Activated CD4-positive, alpha-beta T cell treated with anti-CD3 and anti-CD28 coated beads, Interleukin-2, amount 10 ng/mL, durations not matched to agents 24 days and 14 days (primary cell): ENCODE results near the gene MADD. TPM values are rescaled to one million over a fixed set of nuclear protein-coding genes. Genes with fewer than 3 reads are reported as not detected.
"Not testable (repeated sequence)": the region's sequence is repeated elsewhere in the genome, so short reads cannot be mapped to it uniquely, and the experiment has no call there.

Experiments
- DNase-seq: peaks from one replicate; pipeline ENCODE4 v3.0.0; 2022
- H3K27ac Mint-ChIP-seq: one replicate; pipeline ENCODE4 v1.8.0; 2022; ENCODE audit warnings: mild to moderate bottlenecking, mixed read lengths
- H3K27me3 Mint-ChIP-seq: one replicate; pipeline ENCODE4 v1.8.0; 2022; ENCODE audit warnings: mixed read lengths
- H3K36me3 Mint-ChIP-seq: one replicate; pipeline ENCODE4 v1.8.0; 2022; ENCODE audit warnings: low read depth, mild to moderate bottlenecking, mixed read lengths
- H3K4me1 Mint-ChIP-seq: one replicate; pipeline ENCODE4 v1.8.0; 2021; ENCODE audit warnings: mixed read lengths
- H3K4me3 Mint-ChIP-seq: one replicate; pipeline ENCODE4 v1.8.0; 2022; ENCODE audit warnings: mild to moderate bottlenecking, moderate library complexity, mixed read lengths
- H3K9me3 Mint-ChIP-seq: one replicate; pipeline ENCODE4 v1.8.0; 2021; ENCODE audit warnings: mixed read lengths
- intact Hi-C: fragments of 100-400 bp; cut with micrococcal nuclease; formaldehyde crosslinking; loops from one replicate; pipeline ENCODE4 v1.15.1; 2023
- total RNA-seq: library from RNA; stranded (reverse); gene quantifications from 2 replicates; pipeline ENCODE4 v1.2.3, GENCODE V29; 2022

The MADD gene
- total RNA-seq, 1 donor from 2014 or later = 78.5 TPM

DNA sequence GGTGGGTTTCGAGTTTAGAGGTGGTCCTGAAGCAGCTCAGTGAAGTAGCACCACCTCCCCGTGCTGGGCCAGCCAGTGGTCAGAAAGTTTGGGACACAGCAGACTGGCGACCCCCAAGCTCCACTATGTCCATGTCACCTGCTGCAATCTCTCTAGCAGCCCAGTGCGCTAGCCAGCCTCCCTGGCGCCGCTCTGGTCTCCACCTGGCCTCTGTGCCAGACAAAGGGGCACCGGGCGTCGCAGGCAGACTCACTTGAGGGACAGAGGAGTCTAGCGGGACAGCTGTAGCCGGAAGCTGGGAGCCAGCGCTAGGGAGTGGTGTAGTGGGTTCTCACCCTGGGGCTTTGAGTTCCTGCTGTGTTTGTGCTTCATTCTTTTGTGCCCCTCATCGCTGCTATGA lies 57.1 kb downstream of the MADD start:
- intact Hi-C loops = no loop called here
- H3K36me3 Mint-ChIP-seq = peaks cover 37% of the 10 kb centered on the region
- no peak overlapping the region for H3K4me3 Mint-ChIP-seq
- no peaks in the 10 kb centered on the region for H3K4me1 Mint-ChIP-seq
- no peaks in the 10 kb centered on the region for H3K9me3 Mint-ChIP-seq
- H3K27me3 Mint-ChIP-seq = no peaks in the 10 kb centered on the region
- no peak for DNase-seq
- H3K27ac Mint-ChIP-seq = no peak overlapping the region

DNA sequence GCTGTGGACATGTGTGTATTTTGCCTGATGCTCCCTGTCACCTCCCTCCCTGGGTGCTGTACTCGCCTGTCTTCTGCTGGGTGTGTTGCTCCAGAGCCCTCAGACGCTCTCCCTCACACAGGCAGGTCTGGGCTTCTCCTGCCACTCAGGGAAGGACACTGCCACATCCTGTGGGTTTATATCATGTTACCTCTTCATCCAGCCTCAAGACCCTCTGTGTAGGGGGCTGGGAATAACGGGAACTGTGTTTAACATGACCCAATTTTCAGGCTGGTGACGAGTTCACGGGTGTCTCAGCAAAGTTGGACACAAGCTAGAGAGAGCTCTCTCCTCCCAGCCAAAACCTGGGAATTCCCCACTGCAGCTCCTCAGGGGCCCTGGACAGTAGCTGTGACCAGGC lies 58.0 kb downstream of the MADD start:
- Mint-ChIP-seq H3K27me3 (no peaks in the 10 kb centered on the region), H3K9me3 (no peaks in the 10 kb centered on the region), H3K27ac (no peak overlapping the region), H3K4me3 (no peak overlapping the region), H3K4me1 (no peaks in the 10 kb centered on the region), H3K36me3 (peaks cover 33% of the 10 kb centered on the region)
- DNase-seq = no peak
- intact Hi-C loops = no loop called here

GRCh38 chr11:47328449-47329390 lies 58.8 kb downstream of the MADD start:
- Mint-ChIP-seq H3K4me1 (no peaks in the 10 kb centered on the region), H3K36me3 (peaks cover 33% of the 10 kb centered on the region), H3K4me3 (no peak overlapping the region), H3K27me3 (no peaks in the 10 kb centered on the region), H3K27ac (no peak overlapping the region), H3K9me3 (no peaks in the 10 kb centered on the region)
- no peak for DNase-seq
- intact Hi-C loops = no loop called here

GRCh38 chr11:47329431-47329986 lies 59.6 kb downstream of the MADD start:
- Mint-ChIP-seq H3K9me3 (no peaks in the 10 kb centered on the region), H3K4me1 (no peaks in the 10 kb centered on the region), H3K27ac (no peak overlapping the region), H3K36me3 (peaks cover 33% of the 10 kb centered on the region), H3K4me3 (no peak overlapping the region), H3K27me3 (no peaks in the 10 kb centered on the region)
- intact Hi-C loops = no loop called here
- no peak for DNase-seq

GRCh38 chr11:47329987-47330931 lies 60.3 kb downstream of the MADD start:
- Mint-ChIP-seq H3K27me3 (no peaks in the 10 kb centered on the region), H3K36me3 (peaks cover 28% of the 10 kb centered on the region), H3K4me3 (no peak overlapping the region), H3K9me3 (no peaks in the 10 kb centered on the region), H3K4me1 (no peaks in the 10 kb centered on the region), H3K27ac (no peak overlapping the region)
- DNase-seq = no peak
- intact Hi-C loops = no loop called here

DNA sequence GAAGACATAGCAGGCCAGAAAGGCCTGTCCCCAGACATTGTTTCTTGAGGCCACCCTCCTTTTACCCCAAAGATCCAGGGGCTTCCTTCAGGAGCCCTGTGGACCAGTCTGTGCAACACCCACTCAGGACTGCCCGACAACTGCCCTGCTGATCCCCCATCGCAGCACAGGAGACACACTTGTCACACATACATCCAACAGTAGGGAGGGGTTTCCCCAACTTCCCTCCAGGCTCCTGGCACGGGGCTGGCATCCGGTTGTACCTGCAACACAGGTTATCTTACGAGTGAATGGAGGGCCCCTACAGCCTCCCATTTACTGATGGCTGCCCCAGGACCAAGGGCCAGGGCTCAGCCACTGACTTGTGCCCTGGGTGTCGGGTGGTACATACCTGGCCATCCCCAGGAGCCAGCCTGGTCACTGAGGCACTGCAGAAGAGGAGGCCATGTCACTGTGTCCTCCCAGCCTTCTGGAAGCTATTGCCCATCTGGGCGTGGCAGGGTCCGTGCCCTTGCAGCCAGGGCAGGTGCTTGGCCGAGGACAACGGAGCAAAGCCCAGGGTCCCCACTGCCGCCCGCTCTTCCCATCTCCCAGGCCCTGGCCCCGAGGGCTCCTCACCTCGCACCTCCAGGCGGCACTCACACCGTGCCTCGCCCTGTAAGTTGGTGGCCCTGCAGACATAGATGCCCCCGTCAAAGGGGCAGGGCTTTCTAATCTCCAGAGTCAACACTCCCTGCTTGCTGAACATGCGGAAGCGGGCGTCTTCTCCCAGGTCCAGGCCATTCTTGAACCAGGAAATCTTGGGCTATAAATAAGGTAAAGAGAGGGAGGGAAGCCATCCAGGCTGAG lies 61.7 kb downstream of the MADD start:
- no peak for DNase-seq
- Mint-ChIP-seq H3K36me3 (peaks cover 19% of the 10 kb centered on the region), H3K27me3 (no peaks in the 10 kb centered on the region), H3K9me3 (no peaks in the 10 kb centered on the region), H3K4me1 (no peaks in the 10 kb centered on the region), H3K27ac (no peak overlapping the region), H3K4me3 (no peak overlapping the region)
- intact Hi-C loops = no loop called here

DNA sequence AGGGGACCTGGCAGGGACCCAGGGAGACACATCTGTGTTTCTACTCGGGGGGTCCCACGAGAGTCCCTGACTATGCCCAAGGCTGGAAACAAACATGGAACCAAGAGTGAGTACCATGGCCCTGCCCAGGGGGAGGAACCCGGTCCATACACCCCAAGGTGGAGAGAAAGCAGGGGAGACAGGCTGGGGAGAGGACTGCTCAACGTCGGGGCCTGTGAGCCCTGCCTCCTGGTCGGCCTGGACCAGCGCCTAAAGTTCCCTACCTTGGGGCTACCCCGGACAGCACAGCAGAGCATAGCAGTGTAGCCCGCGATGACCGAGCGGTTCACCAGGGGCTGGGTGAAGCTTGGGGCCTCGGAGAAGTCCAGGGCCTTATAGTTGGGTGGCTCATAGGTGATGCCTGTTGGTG lies 62.4 kb downstream of the MADD start:
- Mint-ChIP-seq H3K27me3 (no peaks in the 10 kb centered on the region), H3K36me3 (peaks cover 16% of the 10 kb centered on the region), H3K9me3 (no peaks in the 10 kb centered on the region), H3K4me1 (no peaks in the 10 kb centered on the region), H3K4me3 (no peak overlapping the region), H3K27ac (no peak overlapping the region)
- no peak for DNase-seq
- intact Hi-C loops = no loop called here

- Mint-ChIP-seq H3K4me1 (no peaks in the 10 kb centered on the region), H3K4me3 (no peak overlapping the region), H3K27me3 (no peaks in the 10 kb centered on the region), H3K27ac (no peak overlapping the region), H3K9me3 (no peaks in the 10 kb centered on the region), H3K36me3 (peaks cover 9% of the 10 kb centered on the region)
- DNase-seq = no peak
- intact Hi-C loops = no loop called here
Measured at GRCh38 chr11:47332791-47333525, 63.0 kb downstream of the MADD start.

GRCh38 chr11:47333526-47333845 lies 63.6 kb downstream of the MADD start:
- Mint-ChIP-seq H3K36me3 (peaks cover 9% of the 10 kb centered on the region), H3K4me1 (no peaks in the 10 kb centered on the region), H3K4me3 (no peak overlapping the region), H3K27ac (no peak overlapping the region), H3K9me3 (no peaks in the 10 kb centered on the region), H3K27me3 (no peaks in the 10 kb centered on the region)
- no peak for DNase-seq
- intact Hi-C loops = no loop called here

- no peak for DNase-seq
- intact Hi-C loops = no loop called here
- Mint-ChIP-seq H3K36me3 (peaks cover 4% of the 10 kb centered on the region), H3K27me3 (no peaks in the 10 kb centered on the region), H3K27ac (no peak overlapping the region), H3K9me3 (no peaks in the 10 kb centered on the region), H3K4me1 (no peaks in the 10 kb centered on the region), H3K4me3 (no peak overlapping the region)
Measured at GRCh38 chr11:47333886-47334443, 64.0 kb downstream of the MADD start.

- H3K9me3 Mint-ChIP-seq, DNase-seq, H3K4me1 Mint-ChIP-seq, intact Hi-C loops, H3K36me3 Mint-ChIP-seq, H3K27me3 Mint-ChIP-seq, H3K27ac Mint-ChIP-seq, H3K4me3 Mint-ChIP-seq: not testable (repeated sequence)
Measured at GRCh38 chr11:47334699-47335411, 64.9 kb downstream of the MADD start.

DNA sequence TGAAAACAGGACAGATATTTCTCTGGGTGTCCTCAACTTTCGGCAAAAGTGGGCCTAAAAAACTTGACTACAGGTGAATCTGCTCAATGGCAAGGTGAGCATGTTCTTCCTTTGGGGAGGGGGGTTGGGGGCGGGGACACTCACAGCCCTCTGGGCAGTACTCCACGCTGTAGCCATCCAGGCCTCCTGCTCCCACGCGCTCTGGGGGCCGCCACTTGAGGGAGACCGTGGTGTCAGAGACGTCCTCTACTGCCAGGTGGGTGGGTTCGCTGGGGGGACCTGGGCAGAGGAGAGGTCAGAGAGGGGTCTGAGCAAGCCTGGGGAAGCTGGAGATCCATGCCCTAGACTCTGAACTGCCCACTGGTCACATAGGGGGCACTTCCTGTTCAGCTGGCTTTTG lies 65.8 kb downstream of the MADD start:
- H3K27me3 Mint-ChIP-seq = no peaks in the 10 kb centered on the region
- H3K36me3 Mint-ChIP-seq = no peaks in the 10 kb centered on the region
- H3K9me3 Mint-ChIP-seq = no peaks in the 10 kb centered on the region
- H3K27ac Mint-ChIP-seq = no peak overlapping the region
- intact Hi-C loops = no loop called here
- no peak for DNase-seq
- H3K4me3 Mint-ChIP-seq = no peak overlapping the region
- no peaks in the 10 kb centered on the region for H3K4me1 Mint-ChIP-seq
